Measurements from ENCODE around the gene ALOX5AP.

DNA sequence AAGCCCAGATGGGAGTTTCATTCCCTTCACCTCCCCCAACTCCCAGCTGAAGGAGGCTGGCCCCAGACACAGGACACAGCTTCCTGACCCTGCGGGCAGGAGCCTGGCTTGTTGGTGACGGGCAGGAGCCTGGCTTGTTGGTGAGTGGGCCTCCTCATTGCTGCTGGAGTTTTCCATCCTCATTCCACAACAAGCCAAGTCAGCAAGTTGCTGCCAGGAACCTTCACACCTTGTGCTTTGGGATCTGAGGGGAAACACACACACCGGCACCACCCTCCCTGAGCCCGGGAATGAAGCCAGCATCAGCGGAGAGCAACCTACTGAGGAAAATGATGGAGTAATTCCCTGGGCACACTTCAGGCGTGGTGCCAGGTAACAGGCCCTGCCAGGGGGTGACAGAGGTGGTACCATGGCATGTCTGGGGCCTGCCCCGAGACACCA lies 74.9 kb downstream of the ALOX5AP start:
- TF ChIP-seq, protein P1, sequence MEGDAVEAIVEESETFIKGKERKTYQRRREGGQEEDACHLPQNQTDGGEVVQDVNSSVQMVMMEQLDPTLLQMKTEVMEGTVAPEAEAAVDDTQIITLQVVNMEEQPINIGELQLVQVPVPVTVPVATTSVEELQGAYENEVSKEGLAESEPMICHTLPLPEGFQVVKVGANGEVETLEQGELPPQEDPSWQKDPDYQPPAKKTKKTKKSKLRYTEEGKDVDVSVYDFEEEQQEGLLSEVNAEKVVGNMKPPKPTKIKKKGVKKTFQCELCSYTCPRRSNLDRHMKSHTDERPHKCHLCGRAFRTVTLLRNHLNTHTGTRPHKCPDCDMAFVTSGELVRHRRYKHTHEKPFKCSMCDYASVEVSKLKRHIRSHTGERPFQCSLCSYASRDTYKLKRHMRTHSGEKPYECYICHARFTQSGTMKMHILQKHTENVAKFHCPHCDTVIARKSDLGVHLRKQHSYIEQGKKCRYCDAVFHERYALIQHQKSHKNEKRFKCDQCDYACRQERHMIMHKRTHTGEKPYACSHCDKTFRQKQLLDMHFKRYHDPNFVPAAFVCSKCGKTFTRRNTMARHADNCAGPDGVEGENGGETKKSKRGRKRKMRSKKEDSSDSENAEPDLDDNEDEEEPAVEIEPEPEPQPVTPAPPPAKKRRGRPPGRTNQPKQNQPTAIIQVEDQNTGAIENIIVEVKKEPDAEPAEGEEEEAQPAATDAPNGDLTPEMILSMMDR (IDR thresholded peaks at IDR 0.05; ENCODE audit: low read depth, low read length, missing input control) = no peak
- TF ChIP-seq RAD21 (IDR thresholded peaks at IDR 0.05) (no peak), JUND (IDR thresholded peaks at IDR 0.05) (no peak)

All from liver (tissue), 3 donors.